KBM-7 (cell line): ENCODE results near the gene B4GALNT2.
A peak's percentile ranks its signal among the peaks of the same experiment; 100 is the strongest.

Experiments used
- DNase-seq: peaks from one replicate; pipeline ENCODE4 v3.0.0-alpha.2; 2015
- in situ Hi-C: fragments of 300-500 bp; cut with MboI; formaldehyde crosslinking; loops from 2 replicates; pipeline ENCODE4 v1.14.3; 2020; ENCODE audit warnings: low sequenced_read_pairs, low pct_unique_long_range_greater_than_20kb, mixed read lengths

Gene B4GALNT2

DNA sequence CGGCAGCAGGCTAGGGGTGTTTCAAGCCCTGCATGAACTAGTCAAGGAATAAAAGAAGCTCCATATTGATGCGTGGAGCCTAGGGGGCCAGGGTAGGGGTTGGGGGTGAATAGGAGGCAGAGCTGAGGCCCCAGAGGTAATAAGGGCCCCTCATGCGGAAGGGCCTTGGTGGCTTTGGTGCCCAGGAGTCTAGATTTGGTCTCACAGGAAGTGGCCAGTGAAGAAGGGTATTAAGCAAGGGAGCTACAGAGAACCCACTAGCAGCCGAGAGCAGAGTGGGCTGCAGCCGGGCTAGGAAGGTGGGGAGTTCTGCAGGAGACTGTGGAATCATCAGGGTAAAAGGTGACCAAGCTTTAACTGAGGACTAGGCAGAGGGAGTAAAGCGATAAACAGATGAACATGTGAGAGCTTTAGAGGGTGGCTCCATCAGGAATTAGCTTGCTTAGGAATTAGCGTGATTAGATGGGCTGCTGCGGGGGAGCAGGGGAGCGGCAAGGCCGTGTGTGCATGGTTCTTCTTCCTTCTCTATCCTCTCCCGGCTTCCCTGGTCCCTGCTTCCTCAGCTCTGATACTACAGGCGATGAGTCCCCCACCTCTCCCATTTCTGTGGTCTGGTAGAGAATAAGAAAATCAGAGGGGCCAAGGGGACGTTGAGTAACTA lies 68.0 kb downstream of the B4GALNT2 start:
- in situ Hi-C loops: no loop called here
- DNase-seq: no peak

DNA sequence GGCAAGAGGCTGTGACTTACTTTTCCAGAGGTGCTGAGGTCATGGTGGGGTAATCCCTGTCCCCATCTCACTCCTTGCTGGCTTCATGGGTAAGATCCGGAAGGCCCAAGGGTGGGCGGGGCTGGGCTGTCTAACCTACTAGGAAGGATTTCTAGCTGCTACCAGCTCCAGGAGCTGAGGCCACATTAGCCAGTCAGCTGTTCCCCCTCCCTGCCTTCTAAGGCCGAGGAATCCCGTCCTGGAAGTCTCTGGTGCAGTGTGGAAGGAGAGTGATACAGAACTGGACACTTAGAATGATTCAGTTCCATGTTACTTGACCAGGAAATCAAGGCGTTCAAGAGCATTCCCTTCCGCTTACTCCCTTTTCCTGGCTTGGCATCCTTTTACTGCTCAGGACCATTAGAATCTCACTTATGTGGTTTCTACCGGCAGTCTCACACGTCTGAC lies 68.9 kb downstream of the B4GALNT2 start:
- in situ Hi-C loops: no loop called here
- no peak for DNase-seq

DNA sequence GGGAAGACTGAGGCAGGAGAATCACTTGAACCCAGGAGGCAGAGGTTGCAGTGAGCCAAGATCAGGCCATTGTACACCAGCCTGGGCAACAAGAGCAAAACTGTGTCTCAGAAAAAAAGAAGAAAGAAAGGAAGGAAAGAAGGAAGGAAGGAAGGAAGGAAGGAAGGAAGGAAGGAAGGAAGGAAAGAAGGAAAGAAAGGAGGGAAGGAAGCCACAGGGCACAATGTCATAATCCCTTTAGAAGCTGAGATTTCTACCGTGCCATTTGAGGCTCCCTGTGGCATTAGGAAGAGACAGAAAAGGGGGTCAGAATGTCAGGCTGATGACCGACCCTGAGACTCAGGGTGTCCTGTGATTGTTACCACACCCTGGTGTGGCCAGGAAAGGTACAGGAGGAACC lies 71.2 kb downstream of the B4GALNT2 start:
- in situ Hi-C loops: no loop called here
- no peak for DNase-seq

DNA sequence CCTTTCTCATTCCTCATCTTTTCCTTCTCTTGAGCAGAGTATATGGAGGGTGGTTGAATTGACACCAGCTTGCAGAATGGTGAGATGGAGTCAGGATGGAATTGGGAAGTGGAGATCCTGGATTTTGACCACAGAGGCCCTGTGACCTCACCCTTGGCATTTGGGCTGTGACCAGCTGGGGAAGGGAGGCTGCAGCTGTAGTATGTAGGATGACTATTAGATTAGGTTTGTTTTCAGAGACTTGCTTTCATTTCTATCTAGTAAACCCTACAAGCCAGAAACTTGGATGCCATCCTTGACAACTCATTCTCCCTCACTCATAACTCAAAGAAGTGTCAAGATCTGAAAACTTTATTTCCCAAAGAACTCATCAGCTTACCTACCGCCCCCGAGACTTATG lies 71.9 kb downstream of the B4GALNT2 start:
- no peak for DNase-seq
- in situ Hi-C loops: no loop called here

DNA sequence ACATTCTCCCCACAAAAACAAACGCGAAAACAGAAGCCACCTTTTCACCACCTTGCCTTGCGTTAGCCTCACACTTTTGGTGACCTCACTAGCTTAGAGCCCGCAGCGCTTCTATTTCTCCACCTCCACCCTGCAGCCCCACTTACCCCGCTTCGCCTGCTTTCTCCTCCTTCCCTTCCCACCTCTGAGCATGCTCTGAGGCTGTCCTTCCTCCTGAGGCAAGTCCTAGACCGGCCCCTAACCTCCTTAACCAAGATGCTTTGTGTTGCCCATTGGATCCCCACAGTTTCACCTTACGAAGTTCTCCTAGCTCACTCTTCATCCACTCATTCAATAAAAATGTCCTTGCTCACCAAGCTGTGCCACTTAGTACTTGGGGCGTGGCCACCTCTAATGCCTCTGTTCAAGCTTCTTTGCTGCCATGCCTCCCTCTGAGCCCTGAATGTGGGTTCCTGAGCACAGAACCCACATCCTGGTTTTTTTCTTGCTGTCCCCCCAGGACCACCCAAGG lies 76.5 kb downstream of the B4GALNT2 start:
- in situ Hi-C loops: no loop called here
- DNase-seq: no peak

DNA sequence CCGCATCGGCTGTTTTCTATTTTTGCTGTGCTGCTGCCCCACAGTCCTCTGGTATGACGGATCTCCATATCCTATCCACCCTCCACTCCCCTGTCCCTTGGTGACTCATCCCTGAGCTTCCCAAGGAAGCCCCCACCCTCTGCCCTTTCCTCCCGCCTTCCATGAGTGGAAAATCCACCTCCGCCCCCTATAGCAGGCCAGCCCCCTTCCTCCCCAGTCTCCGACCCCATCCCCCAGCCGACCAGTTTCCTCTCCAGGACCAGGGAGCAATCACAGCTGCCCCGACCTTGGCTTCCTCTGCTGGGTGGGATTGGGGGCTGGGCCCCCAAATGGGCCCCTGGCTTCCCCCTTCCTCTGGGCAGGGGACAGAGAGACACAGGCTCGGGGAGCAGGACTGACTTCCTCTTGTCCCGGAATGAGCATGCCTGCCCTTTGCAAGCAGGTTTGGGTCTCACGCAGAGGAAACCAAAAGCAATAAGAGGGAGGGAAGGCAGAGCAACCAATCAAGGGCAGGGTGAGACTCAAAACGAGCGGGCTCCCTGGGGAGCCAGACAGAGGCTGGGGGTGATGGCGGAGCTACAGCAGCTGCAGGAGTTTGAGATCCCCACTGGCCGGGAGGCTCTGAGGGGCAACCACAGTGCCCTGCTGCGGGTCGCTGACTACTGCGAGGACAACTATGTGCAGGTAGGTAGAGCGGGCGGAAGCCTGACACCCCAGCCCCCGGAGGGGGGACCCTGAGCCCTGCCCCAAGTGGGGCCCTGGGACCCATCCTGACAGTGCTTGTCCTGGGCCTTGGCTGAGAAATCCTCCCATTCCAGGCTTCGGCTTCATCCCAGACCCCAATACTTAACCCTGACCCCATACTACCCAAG lies 77.8 kb downstream of the B4GALNT2 start, which contains the start of the genes ABI3 and GNGT2:
Gene ABI3, plus strand, starts transcription at position 550 of the 872 bp plus-strand sequence. Its CDS starts 18 bp downstream, at position 568.
Gene GNGT2, minus strand, starts transcription at position 417 of the 872 bp plus-strand sequence. CDS start 3,152 bp downstream, outside the sequence.
- DNase-seq: peak; percentile 79

DNA sequence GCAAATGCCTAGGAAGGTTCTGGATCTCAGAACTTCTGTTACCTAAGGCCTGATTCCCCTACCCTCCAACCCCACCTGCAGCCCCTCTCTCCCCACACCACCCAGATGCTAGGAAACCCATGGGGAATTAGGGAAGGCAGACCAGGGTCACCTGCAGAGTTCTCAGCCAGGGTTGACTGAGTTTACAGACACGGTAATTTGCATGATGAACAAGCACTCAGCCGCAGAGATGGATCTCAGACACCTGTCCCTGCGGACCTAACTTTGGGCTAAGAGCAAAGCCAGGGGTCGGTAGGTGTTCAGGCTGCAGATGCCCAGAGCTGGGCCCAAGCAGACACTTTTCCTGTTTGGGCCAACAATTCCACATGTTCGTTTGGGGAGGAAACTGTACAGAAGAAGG lies 80.8 kb downstream of the B4GALNT2 start:
- DNase-seq: no peak
- in situ Hi-C loops: no loop called here

More for the DNA sequence above, 77.8 kb downstream of the B4GALNT2 start, which contains the start of the genes ABI3 and GNGT2:
- in situ Hi-C loops: no loop called here

DNA sequence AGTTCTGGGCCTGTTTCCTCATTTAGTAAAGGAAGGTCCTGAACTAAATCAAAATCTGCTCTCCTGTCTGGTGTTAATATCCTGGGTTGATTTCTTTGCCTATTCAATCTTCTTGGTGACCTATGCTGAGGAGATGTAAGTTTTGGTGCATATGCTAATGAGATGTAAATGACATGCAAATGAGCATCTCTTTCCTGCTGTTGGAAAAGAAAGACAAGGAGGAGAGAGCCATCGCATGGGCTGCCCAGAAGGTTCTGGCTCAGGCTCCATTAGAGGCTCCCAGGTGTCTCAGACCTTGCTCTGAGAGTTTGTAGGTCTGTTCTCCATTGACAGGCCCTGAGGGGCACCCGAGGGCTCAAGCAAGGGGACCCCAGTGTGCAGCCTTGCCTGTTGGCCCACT lies 81.3 kb downstream of the B4GALNT2 start:
- in situ Hi-C loops: no loop called here
- no peak for DNase-seq

DNA sequence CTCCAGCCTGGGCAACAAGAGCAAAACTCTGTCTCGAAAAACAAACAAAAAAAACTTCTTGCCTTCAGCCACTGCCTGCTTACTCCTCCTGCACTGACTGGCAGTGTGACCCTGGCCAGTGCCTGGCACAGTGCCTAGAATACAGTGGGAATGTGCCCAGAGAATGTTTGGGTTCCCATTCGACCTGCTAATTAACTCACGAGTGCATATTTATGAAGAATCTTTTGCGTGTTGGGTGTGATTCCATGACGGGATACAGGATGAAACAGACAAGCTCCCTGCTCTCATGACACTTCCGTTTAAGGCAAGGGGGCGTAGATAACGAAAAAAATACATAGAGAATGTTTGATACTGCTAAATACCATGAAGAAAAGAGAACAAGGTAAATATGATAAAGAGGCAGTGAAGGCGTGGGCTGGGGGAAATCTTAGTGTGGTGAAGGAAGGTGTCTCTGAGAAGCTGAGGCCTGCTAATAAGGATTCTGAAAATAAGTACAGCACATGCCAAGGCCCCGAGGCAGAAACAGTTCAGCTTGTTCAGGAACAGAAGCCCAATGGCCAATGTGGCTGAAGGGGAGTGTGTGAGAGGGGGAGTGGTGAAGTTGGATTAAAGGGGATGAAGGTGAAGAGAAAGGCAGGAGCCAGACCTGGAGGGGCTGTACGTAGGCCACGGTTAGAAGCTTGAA lies 82.2 kb downstream of the B4GALNT2 start:
- DNase-seq: no peak
- in situ Hi-C loops: no loop called here

DNA sequence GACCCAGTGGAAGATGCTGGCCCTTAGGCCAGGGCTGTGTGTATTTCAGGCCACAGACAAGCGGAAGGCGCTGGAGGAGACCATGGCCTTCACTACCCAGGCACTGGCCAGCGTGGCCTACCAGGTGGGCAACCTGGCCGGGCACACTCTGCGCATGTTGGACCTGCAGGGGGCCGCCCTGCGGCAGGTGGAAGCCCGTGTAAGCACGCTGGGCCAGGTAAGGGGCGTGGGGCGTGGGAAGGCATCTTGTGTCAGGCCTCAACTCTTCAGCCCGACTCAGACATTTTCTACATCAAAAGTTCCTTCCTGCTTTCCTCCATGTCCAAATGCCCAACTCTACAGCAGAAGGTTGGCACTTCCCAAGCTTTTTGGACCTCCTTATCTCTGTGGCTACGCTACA lies 83.9 kb downstream of the B4GALNT2 start:
- in situ Hi-C loops: no loop called here

DNA sequence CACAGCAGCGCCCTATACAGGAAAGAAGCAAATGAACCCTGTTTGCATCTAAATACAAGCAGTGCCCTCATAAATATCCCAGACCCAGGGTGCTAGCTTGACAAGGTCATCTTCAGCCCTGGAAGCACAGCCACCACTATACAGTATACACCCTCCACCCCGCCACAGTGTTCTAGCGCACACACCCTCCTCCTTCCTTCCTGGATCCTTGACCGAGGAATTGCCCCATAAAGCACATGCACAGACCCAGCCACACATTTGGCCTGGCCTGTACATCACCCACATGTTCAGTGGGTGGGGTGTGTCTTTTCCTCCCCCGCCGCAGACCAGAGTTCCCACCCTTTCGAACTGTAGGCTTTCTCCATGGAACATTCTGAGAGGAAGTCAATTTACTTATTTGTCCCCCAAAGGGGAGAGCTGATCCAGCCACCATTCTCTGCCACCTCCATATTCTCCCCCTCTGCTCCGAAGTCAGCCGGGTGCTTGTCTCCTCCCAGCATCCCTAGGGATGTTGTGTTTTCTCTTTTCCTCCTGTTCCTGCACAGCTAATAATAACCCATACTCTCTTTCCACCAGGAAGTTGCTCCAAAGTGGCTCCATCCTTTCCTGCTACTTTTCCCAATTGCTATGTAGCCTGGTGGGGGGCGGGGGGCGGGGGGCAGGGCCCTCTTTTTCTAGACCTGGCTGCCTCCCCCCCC lies 84.5 kb downstream of the B4GALNT2 start:
- in situ Hi-C loops: no loop called here
- DNase-seq: peak; percentile 66

More for the DNA sequence above, 83.9 kb downstream of the B4GALNT2 start:
- no peak for DNase-seq

DNA sequence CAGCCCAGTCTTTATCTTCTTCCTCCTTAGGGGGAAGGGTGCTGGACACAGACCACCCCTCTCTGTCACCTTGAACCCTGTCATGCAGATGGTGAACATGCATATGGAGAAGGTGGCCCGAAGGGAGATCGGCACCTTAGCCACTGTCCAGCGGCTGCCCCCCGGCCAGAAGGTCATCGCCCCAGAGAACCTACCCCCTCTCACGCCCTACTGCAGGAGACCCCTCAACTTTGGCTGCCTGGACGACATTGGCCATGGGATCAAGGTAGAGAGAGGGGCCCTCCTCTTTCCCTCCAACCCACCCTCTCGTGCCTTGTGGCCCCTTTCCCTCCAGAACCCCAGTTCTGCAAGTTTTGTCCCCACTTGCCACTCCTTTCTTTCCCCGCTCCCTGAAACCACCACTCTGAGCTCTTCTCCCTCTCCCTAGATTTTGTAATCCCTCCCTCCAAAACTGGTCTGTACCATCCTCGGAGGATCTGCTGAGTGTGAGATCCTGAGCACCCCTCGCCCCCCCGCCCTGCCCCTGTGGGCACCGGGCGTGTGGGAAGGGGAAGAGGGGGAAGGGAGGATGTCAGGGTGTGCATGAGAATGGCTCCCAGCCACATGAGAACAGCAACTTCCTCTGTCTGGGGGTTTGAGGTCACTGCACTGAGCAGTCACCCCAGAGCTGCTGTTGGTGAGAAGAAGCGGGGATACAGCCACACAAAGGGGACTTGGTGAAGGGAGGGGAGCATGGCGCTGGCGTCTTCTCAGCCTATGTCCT lies 85.3 kb downstream of the B4GALNT2 start:
- in situ Hi-C loops: no loop called here
- DNase-seq: peak; percentile 75

DNA sequence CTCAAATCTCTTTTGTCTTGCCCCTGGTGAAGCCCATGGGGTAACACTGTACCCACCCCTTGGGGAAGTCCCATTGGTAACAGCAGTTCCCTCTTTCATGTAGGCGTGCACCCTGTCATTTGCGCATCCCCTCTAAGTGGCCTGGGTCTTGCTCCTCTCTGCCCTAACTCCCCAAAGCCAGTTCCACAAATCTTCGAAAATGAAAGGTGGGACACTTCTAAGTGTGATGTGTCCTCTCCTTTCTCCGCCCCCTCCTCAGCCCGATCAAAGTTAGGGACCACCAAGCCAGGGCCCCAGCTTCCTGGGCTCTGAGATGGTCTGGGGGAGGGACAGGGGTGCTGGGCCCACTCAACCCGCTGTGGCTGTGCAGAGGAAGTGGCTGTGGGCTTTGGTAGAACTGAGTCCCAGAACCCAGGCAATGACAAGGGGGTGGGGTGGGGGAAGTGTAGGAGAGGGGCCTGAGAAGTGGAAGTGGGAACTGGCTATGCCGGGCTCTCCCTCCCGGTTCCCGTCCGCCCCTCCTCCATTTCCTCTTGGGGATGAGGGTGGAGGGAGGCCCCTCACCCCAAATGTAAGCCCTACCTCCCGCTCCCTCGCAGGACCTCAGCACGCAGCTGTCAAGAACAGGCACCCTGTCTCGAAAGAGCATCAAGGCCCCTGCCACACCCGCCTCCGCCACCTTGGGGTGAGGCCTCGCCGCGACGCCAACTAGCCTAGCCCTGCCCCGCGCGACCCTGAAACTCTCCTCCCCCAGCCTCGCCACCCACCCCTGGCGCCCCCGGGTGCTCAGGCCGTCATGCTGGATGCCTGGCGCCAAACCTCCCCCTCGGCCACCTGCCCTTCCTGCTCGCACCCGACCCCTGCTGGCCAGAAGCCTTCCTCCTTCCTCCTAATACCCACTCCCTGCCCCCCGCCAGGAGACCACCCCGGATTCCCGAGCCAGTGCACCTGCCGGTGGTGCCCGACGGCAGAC lies 86.7 kb downstream of the B4GALNT2 start:
- DNase-seq: peak; percentile 52
- in situ Hi-C loops: no loop called here

DNA sequence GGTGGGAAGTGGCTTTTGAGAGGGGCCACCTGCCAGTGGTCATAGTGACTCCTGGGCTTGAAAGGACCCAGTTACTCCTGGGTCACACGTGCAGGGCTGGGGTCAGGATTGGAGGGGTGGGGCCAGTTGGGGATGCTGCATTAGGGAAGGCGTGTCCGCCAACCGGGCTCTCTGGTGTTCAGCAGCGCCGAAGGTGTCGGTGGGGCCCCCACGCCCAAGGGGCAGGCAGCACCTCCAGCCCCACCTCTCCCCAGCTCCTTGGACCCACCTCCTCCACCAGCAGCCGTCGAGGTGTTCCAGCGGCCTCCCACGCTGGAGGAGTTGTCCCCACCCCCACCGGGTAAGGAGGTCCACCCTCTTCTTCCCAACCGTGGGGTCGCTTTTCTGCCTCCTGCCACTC lies 87.4 kb downstream of the B4GALNT2 start:
- DNase-seq: no peak
- in situ Hi-C loops: no loop called here

DNA sequence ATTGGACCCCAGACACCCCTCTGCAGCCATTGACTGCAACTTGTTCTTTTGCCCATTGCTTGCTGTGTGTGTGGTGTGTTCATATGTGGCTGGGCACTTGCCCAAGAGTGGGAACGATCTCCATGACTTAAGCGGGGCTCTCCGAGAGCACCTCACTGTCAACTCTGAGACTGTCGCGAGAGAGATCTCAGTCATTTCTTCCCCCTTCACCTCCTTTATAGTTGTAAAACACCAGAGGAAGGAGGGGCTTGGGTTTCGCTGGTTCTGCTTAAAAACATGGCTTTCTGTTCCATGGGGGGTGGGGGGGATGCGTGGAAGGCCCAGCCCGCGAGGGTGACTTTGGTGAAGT lies 90.6 kb downstream of the B4GALNT2 start:
- no peak for DNase-seq
- in situ Hi-C loops: no loop called here

DNA sequence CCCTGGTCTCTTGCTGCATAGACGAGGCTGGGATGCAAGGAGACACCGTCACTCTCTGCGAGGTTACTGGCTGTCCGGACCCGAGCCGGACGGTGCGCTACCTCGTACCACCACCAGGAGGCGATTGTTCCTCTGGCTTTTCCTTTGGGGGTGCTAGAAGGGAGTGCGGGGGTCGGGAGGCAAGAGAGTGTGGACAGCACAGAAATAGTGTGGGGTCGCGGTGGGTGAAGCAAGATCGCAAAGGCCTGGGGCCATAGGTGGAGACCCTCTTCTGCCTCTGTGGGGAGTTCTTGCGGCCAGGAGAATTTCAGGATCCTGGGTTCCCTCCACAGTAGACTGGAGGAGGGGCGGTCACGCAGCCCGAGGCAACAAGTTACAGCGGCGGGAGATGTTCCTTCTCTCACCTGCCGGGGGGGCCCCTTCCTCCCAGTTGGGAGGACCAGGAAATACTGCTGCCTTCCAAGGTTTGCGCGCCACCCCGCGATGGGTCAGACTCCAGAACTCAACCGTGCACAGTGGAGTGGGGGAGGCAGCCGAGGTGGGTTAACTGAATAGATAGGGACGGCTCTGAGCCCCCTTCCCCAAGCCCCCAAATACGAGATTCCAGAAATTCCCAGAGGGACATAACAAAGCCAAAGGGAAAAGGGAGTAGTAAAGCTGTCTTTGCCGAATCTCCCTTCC lies 91.1 kb downstream of the B4GALNT2 start:
- in situ Hi-C loops: no loop called here
- DNase-seq: peak; percentile 71
